Measurements from ENCODE around the gene EFNA5.
"Not testable (repeated sequence)": the region's sequence is repeated elsewhere in the genome, so short reads cannot be mapped to it uniquely, and the experiment has no call there.

The EFNA5 gene

DNA sequence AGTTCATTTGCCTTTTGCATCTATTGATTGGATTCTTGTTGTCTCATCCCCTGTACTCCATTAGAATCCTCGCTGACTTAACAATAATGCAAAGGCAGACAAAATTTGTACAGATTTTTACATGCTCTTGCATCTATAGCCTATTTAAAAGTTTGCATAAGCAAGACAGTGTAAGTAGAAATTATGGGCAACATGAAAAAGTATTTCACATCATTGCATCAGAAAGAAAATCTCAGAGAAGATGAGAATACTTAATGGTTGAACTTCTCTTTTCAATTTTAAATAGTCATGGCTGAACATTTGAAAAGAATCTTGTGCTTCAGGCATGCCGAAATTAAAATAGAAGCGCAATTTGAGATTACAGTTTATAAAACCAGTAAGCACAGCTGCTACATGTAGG is 226.4 kb downstream of the EFNA5 start:
- no peak overlapping the region for H3K9ac ChIP-seq (ENCODE audit: low read length)
- no peak overlapping the region for H3K27ac ChIP-seq (ENCODE audit: low read length)
- no peaks in the 10 kb centered on the region for H3K36me3 ChIP-seq (ENCODE audit: control insufficient read depth, low read depth, low read length)
- no peak overlapping the region for H3K4me3 ChIP-seq (ENCODE audit: low read length)
- H3K4me1 ChIP-seq (ENCODE audit: control insufficient read depth, low read depth, low read length), result peaks cover 11% of the 10 kb centered on the region
- no peaks in the 10 kb centered on the region for H3K9me3 ChIP-seq (ENCODE audit: control insufficient read depth, low read depth, low read length)
- H3K27me3 ChIP-seq (ENCODE audit: control insufficient read depth, insufficient read depth, low read length), result no peaks in the 10 kb centered on the region

DNA sequence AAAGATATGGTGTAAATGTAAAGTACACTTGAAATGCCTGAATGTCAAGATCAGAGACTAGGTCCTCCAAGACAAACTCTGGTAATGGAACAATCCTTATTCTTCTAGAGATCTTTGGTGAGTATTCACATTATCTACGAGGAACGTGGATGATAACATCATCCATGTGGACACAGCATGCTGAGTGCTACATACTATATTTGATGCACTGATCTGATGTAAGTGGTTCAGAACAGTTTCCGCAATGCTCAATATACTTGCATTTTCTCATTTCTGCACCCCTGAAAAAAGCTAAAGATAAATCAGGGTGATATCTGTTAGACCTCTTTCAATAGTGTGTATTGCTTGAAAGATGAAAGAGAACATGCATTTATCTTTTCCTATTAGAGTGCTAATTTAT is 226.8 kb downstream of the EFNA5 start:
- no peak overlapping the region for H3K4me3 ChIP-seq (ENCODE audit: low read length)

DNA sequence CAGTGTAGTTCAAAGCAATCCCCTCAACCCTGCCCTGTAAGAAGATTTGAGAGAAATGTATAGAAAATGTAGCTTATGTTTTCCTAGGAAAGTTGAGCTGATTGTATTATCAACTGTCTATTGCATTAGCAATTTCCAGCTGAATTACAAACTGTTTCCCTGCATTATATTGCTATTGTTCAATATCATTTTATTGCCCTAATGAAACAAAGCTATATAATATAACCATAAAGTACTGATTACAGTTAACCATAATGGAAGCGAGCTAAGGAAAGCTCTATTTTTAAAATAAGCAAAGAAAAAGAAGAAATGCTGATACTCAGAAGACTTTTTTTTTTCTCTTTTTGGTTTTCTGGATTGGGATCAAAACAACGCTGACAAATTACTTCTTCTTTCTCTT is 228.3 kb downstream of the EFNA5 start:
- no peaks in the 10 kb centered on the region for H3K27me3 ChIP-seq (ENCODE audit: control insufficient read depth, insufficient read depth, low read length)
- no peaks in the 10 kb centered on the region for H3K36me3 ChIP-seq (ENCODE audit: control insufficient read depth, low read depth, low read length)
- peaks cover 11% of the 10 kb centered on the region for H3K4me1 ChIP-seq (ENCODE audit: control insufficient read depth, low read depth, low read length)
- no peak overlapping the region for H3K9ac ChIP-seq (ENCODE audit: low read length)
- no peak overlapping the region for H3K27ac ChIP-seq (ENCODE audit: low read length)
- H3K9me3 ChIP-seq (ENCODE audit: control insufficient read depth, low read depth, low read length), result no peaks in the 10 kb centered on the region
- no peak overlapping the region for H3K4me3 ChIP-seq (ENCODE audit: low read length)

More for the DNA sequence above, 226.8 kb downstream of the EFNA5 start:
- Histone ChIP-seq H3K27ac (ENCODE audit: low read length) (no peak overlapping the region), H3K36me3 (ENCODE audit: control insufficient read depth, low read depth, low read length) (no peaks in the 10 kb centered on the region), H3K4me1 (ENCODE audit: control insufficient read depth, low read depth, low read length) (peaks cover 11% of the 10 kb centered on the region), H3K9me3 (ENCODE audit: control insufficient read depth, low read depth, low read length) (no peaks in the 10 kb centered on the region), H3K9ac (ENCODE audit: low read length) (no peak overlapping the region), H3K27me3 (ENCODE audit: control insufficient read depth, insufficient read depth, low read length) (no peaks in the 10 kb centered on the region)

GRCh38 chr5:107439832-107440231 is 230.9 kb downstream of the EFNA5 start:
- peaks cover 11% of the 10 kb centered on the region for H3K4me1 ChIP-seq (ENCODE audit: control insufficient read depth, low read depth, low read length)
- H3K9me3 ChIP-seq (ENCODE audit: control insufficient read depth, low read depth, low read length), result no peaks in the 10 kb centered on the region
- no peak overlapping the region for H3K27ac ChIP-seq (ENCODE audit: low read length)
- no peak overlapping the region for H3K4me3 ChIP-seq (ENCODE audit: low read length)
- no peaks in the 10 kb centered on the region for H3K27me3 ChIP-seq (ENCODE audit: control insufficient read depth, insufficient read depth, low read length)
- H3K9ac ChIP-seq (ENCODE audit: low read length), result no peak overlapping the region
- no peaks in the 10 kb centered on the region for H3K36me3 ChIP-seq (ENCODE audit: control insufficient read depth, low read depth, low read length)

DNA sequence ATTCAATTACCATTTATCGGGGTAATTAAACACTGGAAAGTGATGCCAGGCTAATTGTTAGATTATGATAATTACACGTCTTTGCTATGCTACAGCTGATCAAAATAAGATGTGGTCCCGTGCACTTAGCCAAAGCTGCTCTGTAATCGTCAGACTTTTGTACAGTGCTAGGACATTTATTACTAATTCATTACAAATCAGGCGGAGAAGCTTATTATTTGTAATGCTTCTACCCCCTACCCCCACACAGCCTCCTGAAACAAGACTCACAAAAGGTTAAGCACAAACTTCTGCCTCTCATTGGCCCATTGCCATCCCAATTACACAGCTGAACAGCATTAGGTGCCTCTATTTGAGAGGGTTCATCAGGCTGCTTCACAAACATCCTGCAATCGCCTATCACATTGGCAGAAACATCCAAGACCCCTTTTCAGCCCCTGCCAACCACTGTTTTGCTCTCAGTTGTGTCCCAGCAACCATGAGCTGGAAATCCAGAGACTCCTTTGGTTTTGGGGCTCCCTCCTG is 232.7 kb downstream of the EFNA5 start:
- Histone ChIP-seq H3K4me3 (ENCODE audit: low read length) (no peak overlapping the region), H3K9me3 (ENCODE audit: control insufficient read depth, low read depth, low read length) (no peaks in the 10 kb centered on the region), H3K27ac (ENCODE audit: low read length) (no peak overlapping the region), H3K9ac (ENCODE audit: low read length) (no peak overlapping the region), H3K4me1 (ENCODE audit: control insufficient read depth, low read depth, low read length) (peaks cover 5% of the 10 kb centered on the region), H3K36me3 (ENCODE audit: control insufficient read depth, low read depth, low read length) (no peaks in the 10 kb centered on the region), H3K27me3 (ENCODE audit: control insufficient read depth, insufficient read depth, low read length) (no peaks in the 10 kb centered on the region)

- no peaks in the 10 kb centered on the region for H3K9me3 ChIP-seq (ENCODE audit: control insufficient read depth, low read depth, low read length)
- no peak overlapping the region for H3K27ac ChIP-seq (ENCODE audit: low read length)
- no peaks in the 10 kb centered on the region for H3K27me3 ChIP-seq (ENCODE audit: control insufficient read depth, insufficient read depth, low read length)
- H3K9ac ChIP-seq (ENCODE audit: low read length), result no peak overlapping the region
- peaks cover 5% of the 10 kb centered on the region for H3K4me1 ChIP-seq (ENCODE audit: control insufficient read depth, low read depth, low read length)
- H3K36me3 ChIP-seq (ENCODE audit: control insufficient read depth, low read depth, low read length), result no peaks in the 10 kb centered on the region
- H3K4me3 ChIP-seq (ENCODE audit: low read length), result no peak overlapping the region
Observed at GRCh38 chr5:107437154-107437553, 233.6 kb downstream of the EFNA5 start.

DNA sequence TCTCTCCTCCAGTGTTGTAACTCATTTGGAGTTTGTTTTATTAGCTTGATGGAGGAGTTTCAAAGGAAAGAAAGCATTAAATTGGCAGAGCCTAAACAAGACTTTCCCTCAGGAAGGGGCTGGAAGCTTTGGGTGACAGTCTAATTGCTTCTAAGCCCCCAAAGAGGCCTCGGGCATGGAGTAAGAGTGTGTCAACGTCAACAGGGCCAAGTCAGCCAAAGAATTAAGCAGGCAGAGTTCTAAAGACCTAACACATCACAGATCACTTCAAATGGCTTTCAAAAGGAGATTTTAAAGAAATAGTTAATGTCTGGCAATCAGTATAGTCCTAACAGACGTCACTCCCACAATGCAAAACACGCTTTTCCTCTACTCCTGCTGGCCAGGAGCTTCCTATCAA is 234.5 kb downstream of the EFNA5 start:
- Histone ChIP-seq H3K9me3 (ENCODE audit: control insufficient read depth, low read depth, low read length) (no peaks in the 10 kb centered on the region), H3K27me3 (ENCODE audit: control insufficient read depth, insufficient read depth, low read length) (no peaks in the 10 kb centered on the region), H3K4me3 (ENCODE audit: low read length) (no peak overlapping the region), H3K36me3 (ENCODE audit: control insufficient read depth, low read depth, low read length) (no peaks in the 10 kb centered on the region), H3K27ac (ENCODE audit: low read length) (no peak overlapping the region), H3K9ac (ENCODE audit: low read length) (no peak overlapping the region), H3K4me1 (ENCODE audit: control insufficient read depth, low read depth, low read length) (peaks cover 1% of the 10 kb centered on the region)

DNA sequence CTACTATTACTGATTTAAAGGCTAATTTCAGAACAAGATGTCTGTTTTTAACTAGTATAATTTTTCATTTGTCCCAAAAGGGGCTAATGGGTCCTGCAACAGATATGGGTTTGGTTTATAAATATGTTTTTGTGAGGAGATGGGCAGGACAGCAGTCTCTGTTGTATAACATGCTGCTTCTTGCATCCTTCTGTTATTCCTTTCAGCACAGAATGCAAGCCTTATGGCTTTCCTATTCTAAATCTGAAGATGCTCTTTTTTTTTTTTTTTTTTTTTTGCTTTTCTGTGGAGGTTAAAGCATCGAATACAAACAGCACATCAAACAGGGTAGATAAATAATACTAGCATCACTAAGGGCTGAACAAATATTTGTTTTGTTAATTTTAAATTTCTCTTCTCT is 235.7 kb downstream of the EFNA5 start:
- no peak overlapping the region for H3K4me3 ChIP-seq (ENCODE audit: low read length)
- H3K27me3 ChIP-seq (ENCODE audit: control insufficient read depth, insufficient read depth, low read length), result no peaks in the 10 kb centered on the region
- no peaks in the 10 kb centered on the region for H3K36me3 ChIP-seq (ENCODE audit: control insufficient read depth, low read depth, low read length)
- H3K27ac ChIP-seq (ENCODE audit: low read length), result no peak overlapping the region
- H3K4me1 ChIP-seq (ENCODE audit: control insufficient read depth, low read depth, low read length), result no peaks in the 10 kb centered on the region
- H3K9me3 ChIP-seq (ENCODE audit: control insufficient read depth, low read depth, low read length), result no peaks in the 10 kb centered on the region
- H3K9ac ChIP-seq (ENCODE audit: low read length), result no peak overlapping the region

GRCh38 chr5:107433646-107434045 is 237.1 kb downstream of the EFNA5 start:
- not testable (repeated sequence) for H3K4me1 ChIP-seq (ENCODE audit: control insufficient read depth, low read depth, low read length); H3K27ac ChIP-seq (ENCODE audit: low read length); H3K9me3 ChIP-seq (ENCODE audit: control insufficient read depth, low read depth, low read length); H3K36me3 ChIP-seq (ENCODE audit: control insufficient read depth, low read depth, low read length); H3K27me3 ChIP-seq (ENCODE audit: control insufficient read depth, insufficient read depth, low read length); H3K9ac ChIP-seq (ENCODE audit: low read length); H3K4me3 ChIP-seq (ENCODE audit: low read length)

GRCh38 chr5:107431998-107432397 is 238.7 kb downstream of the EFNA5 start:
- Histone ChIP-seq H3K27me3 (ENCODE audit: control insufficient read depth, insufficient read depth, low read length) (no peaks in the 10 kb centered on the region), H3K4me3 (ENCODE audit: low read length) (no peak overlapping the region), H3K36me3 (ENCODE audit: control insufficient read depth, low read depth, low read length) (no peaks in the 10 kb centered on the region), H3K4me1 (ENCODE audit: control insufficient read depth, low read depth, low read length) (no peaks in the 10 kb centered on the region), H3K9me3 (ENCODE audit: control insufficient read depth, low read depth, low read length) (no peaks in the 10 kb centered on the region), H3K27ac (ENCODE audit: low read length) (no peak overlapping the region), H3K9ac (ENCODE audit: low read length) (no peak overlapping the region)

DNA sequence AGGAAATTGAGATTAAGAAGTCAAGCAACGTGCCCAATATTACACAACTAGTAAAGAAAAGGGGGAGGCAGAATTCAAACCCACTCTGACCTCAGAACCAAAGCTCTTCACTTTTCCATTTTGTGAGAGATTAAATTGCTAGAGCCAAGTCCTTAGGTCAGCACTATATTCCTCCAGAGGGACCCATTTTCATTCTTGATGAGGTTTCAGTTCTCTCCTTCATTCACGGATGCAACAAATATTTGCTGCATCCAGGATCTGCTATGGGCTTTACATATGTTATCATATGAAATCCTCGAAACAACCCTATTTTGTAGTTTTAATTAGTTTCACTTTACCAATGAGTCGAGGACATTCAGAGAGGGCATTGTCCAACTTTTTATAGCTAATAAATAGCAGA is 239.2 kb downstream of the EFNA5 start:
- Histone ChIP-seq H3K27me3 (ENCODE audit: control insufficient read depth, insufficient read depth, low read length) (no peaks in the 10 kb centered on the region), H3K9me3 (ENCODE audit: control insufficient read depth, low read depth, low read length) (no peaks in the 10 kb centered on the region), H3K4me1 (ENCODE audit: control insufficient read depth, low read depth, low read length) (no peaks in the 10 kb centered on the region), H3K4me3 (ENCODE audit: low read length) (no peak overlapping the region), H3K36me3 (ENCODE audit: control insufficient read depth, low read depth, low read length) (no peaks in the 10 kb centered on the region), H3K9ac (ENCODE audit: low read length) (no peak overlapping the region), H3K27ac (ENCODE audit: low read length) (no peak overlapping the region)

DNA sequence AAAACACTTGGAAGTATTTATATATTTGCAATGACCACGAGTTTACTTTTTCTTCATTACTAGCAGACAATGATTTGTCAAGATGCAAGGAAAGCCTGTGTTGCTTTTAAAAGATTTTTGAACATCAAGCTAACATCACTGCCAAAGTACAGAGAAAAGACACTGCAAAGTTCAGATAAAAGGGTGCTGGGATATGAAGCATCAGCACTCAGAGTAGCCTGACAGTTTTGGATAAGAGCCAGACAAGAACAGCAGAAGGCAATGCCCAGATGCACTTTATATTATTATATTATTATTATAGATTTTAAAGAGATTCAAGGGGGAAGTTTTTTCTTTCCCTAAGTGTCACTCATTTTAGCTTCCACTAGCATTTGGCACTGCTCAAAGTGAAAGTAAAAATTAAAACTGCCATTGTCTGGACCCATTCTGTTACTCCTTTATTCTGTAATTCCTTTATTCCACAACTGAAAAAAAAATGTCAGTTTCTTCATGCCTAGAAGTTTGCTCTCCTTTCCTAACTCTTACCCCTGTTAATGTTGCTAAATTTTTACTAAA is 240.6 kb downstream of the EFNA5 start:
- H3K27ac ChIP-seq (ENCODE audit: low read length), result no peak overlapping the region
- H3K36me3 ChIP-seq (ENCODE audit: control insufficient read depth, low read depth, low read length), result no peaks in the 10 kb centered on the region
- no peaks in the 10 kb centered on the region for H3K27me3 ChIP-seq (ENCODE audit: control insufficient read depth, insufficient read depth, low read length)
- no peaks in the 10 kb centered on the region for H3K4me1 ChIP-seq (ENCODE audit: control insufficient read depth, low read depth, low read length)
- no peak overlapping the region for H3K4me3 ChIP-seq (ENCODE audit: low read length)
- no peak overlapping the region for H3K9ac ChIP-seq (ENCODE audit: low read length)
- H3K9me3 ChIP-seq (ENCODE audit: control insufficient read depth, low read depth, low read length), result no peaks in the 10 kb centered on the region
